ENCODE measurements around the gene GATA3. TPM values are rescaled to one million over a fixed set of nuclear protein-coding genes. Genes with fewer than 3 reads are reported as not detected.

The GATA3 gene
- total RNA-seq, 4 donors from 2014 or later, result 110 to 303 (median 163) TPM

GRCh38 chr10:8075282-8076260, 21.1 kb downstream of the GATA3 start:
- 57 to 61% methylated on average over 19 of the region's 19 CpGs for whole genome bisulfite sequencing, 2 donors
- peak in 1 of 2 donors; percentile 40 for DNase-seq (ENCODE audit: low spot score in 2 of 2)
- no peak for TF ChIP-seq POLR2A (IDR thresholded peaks at IDR 0.05)
- TF ChIP-seq, protein P1, sequence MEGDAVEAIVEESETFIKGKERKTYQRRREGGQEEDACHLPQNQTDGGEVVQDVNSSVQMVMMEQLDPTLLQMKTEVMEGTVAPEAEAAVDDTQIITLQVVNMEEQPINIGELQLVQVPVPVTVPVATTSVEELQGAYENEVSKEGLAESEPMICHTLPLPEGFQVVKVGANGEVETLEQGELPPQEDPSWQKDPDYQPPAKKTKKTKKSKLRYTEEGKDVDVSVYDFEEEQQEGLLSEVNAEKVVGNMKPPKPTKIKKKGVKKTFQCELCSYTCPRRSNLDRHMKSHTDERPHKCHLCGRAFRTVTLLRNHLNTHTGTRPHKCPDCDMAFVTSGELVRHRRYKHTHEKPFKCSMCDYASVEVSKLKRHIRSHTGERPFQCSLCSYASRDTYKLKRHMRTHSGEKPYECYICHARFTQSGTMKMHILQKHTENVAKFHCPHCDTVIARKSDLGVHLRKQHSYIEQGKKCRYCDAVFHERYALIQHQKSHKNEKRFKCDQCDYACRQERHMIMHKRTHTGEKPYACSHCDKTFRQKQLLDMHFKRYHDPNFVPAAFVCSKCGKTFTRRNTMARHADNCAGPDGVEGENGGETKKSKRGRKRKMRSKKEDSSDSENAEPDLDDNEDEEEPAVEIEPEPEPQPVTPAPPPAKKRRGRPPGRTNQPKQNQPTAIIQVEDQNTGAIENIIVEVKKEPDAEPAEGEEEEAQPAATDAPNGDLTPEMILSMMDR (IDR thresholded peaks at IDR 0.05), result no peak
- intact Hi-C loops (cut with DNase I; ENCODE audit: low total_unique reads), result no loop called here
- no peak overlapping the region for H3K4me3 ChIP-seq (ENCODE audit: low read depth, poor library complexity, severe bottlenecking)

DNA sequence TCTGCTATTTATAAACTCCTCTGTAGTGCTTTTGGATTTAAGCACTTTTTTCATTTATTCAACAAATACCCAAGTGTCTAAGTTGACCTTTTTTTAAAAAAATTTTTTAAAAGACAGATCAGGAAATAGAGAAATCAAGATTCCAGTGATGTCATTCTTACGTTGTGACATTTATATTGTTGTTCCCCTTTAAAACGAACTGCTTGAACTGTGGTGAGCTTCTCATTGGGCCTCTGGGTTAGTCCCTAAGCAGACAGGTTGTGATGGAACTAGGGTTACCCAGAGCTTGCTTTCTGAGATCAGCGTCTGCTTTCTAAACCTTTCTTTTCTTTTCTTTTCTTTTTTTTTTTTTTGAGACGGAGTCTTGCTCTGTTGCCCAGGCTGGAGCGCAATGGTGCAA, 22.4 kb downstream of the GATA3 start:
- no peak for DNase-seq (ENCODE audit: low spot score in 2 of 2)
- intact Hi-C loops (cut with DNase I; ENCODE audit: low total_unique reads), result no loop called here
- TF ChIP-seq, protein P1 (IDR thresholded peaks at IDR 0.05), result no peak
- TF ChIP-seq POLR2A (IDR thresholded peaks at IDR 0.05), result no peak
- WGBS, 2 donors, result 81 to 84% methylated on average over 5 of the region's 5 CpGs
- no peak overlapping the region for H3K4me3 ChIP-seq (ENCODE audit: low read depth, poor library complexity, severe bottlenecking)

DNA sequence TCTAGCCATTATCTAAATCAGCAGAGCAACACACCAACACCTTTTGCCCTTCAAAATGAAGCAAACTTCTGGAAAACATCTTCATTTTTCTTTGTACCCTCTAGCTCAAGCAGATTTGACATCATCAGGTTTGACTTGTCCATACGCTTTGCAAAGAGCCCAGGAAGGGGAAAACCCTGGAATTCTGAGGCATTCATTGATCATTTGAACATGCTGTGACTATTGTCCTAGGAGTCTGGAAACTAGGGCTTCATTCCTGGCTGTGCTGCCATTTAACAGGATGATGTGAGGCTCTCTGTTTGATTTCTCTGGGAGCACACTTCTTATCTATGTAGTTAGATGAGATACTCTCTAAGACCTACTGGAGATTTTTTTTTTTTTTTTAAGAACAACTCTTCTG, 23.5 kb downstream of the GATA3 start:
- TF ChIP-seq, protein P1 (IDR thresholded peaks at IDR 0.05), result no peak
- no peak for TF ChIP-seq POLR2A (IDR thresholded peaks at IDR 0.05)
- WGBS, 2 donors, result 61 to 65% methylated on average over 1 of the region's 1 CpG

GRCh38 chr10:8079126-8079525, 24.6 kb downstream of the GATA3 start:
- TF ChIP-seq, protein P1 (IDR thresholded peaks at IDR 0.05), result no peak
- intact Hi-C loops (cut with DNase I; ENCODE audit: low total_unique reads), result no loop called here
- no peak overlapping the region for H3K4me3 ChIP-seq (ENCODE audit: low read depth, poor library complexity, severe bottlenecking)
- WGBS, 2 donors, result 39 to 44% methylated on average over 3 of the region's 3 CpGs
- DNase-seq (ENCODE audit: low spot score in 2 of 2), result no peak

More for the DNA sequence above, 23.5 kb downstream of the GATA3 start:
- intact Hi-C loops (cut with DNase I; ENCODE audit: low total_unique reads), result no loop called here
- no peak overlapping the region for H3K4me3 ChIP-seq (ENCODE audit: low read depth, poor library complexity, severe bottlenecking)
- no peak for DNase-seq (ENCODE audit: low spot score in 2 of 2)

DNA sequence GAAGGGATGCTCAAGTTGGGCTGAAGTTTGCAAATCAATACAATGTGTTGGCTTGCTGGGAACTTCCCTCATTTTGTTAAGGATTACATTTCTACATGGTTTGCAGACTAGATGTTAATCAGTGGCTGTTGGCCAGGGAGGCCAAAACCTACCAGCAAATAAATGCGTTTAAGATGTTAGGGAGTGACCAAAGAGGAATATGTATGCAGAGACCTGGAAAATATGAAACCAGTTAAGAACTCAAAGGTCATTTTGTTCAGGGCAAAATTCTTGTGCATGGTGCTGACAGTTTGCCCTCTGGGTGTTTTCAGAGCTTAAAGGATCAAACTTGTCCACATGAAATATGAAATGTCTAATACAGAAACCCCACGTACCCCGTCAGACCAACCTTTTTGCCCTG, 30.3 kb downstream of the GATA3 start:
- 42 to 45% methylated on average over 3 of the region's 3 CpGs for WGBS, 2 donors
- TF ChIP-seq, protein P1 (IDR thresholded peaks at IDR 0.05), result no peak
- no peak for TF ChIP-seq POLR2A (IDR thresholded peaks at IDR 0.05)
- intact Hi-C loops (cut with DNase I; ENCODE audit: low total_unique reads), result no loop called here
- H3K4me3 ChIP-seq (ENCODE audit: low read depth, poor library complexity, severe bottlenecking), result no peak overlapping the region
- no peak for DNase-seq (ENCODE audit: low spot score in 2 of 2)

All from lower leg skin (tissue), 4 donors.